Hematopoietic multipotent progenitor cell treated with erythropoietin and hydrocortisone succinate and interleukin-3 and kit ligand, for 15 days (in vitro differentiated cells): ENCODE data around the gene NBPF3.
"Not testable (repeated sequence)": the region's sequence is repeated elsewhere in the genome, so short reads cannot be mapped to it uniquely, and the experiment has no call there.

Experiments
- DNase-seq: peaks from one replicate; pipeline ENCODE4 v3.0.0-alpha.2; 2015; ENCODE audit warnings: low spot score

Gene NBPF3, protein sequence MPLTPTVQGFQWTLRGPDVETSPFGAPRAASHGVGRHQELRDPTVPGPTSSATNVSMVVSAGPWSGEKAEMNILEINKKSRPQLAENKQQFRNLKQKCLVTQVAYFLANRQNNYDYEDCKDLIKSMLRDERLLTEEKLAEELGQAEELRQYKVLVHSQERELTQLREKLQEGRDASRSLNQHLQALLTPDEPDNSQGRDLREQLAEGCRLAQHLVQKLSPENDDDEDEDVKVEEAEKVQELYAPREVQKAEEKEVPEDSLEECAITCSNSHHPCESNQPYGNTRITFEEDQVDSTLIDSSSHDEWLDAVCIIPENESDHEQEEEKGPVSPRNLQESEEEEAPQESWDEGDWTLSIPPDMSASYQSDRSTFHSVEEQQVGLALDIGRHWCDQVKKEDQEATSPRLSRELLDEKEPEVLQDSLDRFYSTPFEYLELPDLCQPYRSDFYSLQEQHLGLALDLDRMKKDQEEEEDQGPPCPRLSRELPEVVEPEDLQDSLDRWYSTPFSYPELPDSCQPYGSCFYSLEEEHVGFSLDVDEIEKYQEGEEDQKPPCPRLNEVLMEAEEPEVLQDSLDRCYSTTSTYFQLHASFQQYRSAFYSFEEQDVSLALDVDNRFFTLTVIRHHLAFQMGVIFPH

DNA sequence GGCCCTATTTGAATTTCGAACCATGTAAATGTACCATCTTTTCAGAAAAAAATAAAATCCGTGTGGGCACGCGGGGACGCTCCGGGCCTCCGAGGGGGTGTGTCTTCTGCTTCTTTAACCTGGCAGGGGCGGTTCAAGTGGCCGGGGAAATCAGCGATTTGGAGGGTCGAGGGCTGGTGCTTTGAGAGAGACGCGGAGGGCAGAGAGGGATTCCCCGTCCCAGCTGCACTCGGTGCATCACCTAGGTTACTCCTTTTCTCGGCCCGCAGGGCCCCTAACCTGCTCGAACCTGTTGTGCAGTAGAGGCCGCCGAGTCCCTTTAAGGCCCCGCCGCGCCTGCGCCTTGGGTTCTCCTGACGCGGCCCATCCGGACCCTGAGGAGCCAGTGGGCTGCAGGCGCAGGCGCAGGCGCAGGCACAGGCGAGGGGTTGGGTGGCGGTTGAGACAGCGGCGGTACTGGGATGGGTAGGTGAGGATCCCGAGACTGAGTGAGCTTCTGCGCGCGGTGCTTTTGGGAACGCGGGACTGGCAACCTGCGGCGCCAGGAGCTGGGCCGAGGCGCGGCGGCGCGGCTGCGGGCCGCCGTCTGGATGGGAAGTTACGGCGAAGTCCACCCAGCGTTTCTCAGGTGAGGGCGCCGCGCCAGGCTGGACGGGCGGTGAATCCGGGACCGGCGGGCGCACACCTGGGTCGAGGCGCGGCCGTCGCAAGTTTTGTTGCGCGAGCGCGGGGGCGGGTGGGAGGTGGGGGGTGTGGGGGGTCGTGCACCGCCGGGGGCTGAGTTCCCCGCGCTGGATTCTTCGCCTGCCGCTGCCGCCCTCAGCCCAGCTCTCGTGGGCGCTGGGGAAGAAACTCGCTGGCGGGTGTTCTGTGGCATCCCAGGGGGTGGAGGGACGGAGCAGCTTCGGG lies at the start of gene NBPF3:
TSS of gene NBPF3 (plus strand) at position 417 of the 909 bp plus-strand sequence. CDS start 4,950 bp downstream, outside the sequence.
- peak; percentile 66 for DNase-seq

DNA sequence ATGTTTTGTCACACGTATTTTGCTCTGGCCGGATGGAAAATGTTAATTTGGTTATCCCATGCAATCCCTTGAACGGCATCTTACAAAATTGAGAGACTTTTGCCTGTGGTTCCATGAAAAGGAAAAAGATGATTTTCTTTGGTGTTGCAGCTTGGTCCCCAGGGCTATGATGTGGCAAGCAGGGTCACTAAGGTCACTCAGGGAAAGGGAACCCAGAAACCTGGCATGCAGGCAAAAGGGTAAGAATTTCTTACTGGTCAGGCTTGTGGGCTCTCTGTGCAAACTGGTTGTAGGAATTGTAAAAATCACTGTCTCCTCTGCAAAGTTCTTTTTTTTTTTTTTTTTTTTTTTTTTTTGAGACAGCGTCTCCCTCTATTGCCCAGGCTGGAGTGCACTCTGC lies 48.4 kb upstream of the NBPF3 start:
- DNase-seq: no peak

DNA sequence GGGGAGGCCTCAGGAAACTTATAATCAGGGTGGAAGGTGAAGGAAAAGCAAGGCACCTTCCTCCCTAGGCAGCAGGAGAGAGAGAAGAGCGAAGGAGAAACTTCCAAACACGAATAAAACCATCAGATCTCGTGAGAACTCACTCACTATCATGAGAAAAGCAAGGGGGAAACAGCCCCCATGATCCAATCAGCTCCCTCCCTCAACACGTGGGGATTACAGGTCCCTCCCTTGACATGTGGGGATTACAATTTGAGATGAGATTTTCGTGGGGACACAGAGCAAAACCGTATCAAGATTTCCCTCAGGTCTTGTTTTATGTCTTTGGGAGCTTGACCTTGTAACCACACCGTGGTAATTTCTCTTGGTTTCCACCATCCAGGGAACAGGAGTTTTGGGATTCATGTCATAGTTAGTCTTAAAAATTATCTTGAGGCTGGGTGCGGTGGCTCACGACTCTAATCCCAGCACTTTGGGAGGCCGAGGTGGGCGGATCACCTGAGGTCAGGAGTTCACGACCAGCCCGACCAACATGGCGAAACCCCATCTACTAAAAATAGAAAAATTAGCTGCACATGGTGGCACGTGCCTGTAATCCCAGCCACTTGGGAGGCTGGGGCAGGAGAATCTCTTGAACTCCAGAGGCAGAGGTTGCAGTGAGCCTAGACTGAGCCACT lies 47.2 kb upstream of the NBPF3 start:
- DNase-seq: no peak

DNA sequence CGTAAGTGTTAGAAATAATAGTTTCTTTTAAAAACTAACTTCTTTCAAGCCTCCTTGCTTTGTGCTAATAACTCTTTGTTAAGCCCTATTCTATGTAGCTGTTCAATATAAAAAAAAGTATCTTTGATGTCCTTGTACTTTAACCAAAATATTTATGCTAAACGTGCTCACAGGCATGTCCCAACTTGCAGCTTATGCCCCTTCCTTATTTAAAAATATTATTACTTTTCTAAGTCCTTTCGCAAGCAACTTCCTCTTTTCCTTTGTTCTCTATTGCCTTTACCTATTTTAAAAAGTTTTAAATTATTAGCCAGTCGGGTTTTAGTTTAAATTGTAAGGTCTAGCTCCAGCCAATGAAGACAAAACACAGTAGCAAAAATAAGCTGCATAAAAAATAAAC lies 43.4 kb upstream of the NBPF3 start:
- DNase-seq: no peak

DNA sequence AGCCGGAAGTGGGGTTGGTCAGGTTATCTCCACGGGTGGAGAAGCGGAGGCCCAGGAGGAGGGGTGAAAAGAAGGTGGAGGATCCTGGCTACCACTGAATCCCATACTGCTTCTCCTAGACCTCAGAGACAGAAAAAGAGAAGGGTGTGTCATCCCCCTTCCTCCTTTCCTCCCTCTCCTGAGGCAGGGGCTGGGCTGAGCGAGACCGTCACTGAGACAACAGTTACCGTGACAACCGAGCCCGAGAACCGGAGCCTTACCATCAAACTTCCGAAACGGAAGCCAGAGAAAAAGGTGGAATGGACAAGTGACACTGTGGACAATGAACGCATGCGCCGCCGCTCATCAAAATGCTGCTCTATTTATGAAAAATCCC lies 42.1 kb upstream of the NBPF3 start:
- no peak for DNase-seq

DNA sequence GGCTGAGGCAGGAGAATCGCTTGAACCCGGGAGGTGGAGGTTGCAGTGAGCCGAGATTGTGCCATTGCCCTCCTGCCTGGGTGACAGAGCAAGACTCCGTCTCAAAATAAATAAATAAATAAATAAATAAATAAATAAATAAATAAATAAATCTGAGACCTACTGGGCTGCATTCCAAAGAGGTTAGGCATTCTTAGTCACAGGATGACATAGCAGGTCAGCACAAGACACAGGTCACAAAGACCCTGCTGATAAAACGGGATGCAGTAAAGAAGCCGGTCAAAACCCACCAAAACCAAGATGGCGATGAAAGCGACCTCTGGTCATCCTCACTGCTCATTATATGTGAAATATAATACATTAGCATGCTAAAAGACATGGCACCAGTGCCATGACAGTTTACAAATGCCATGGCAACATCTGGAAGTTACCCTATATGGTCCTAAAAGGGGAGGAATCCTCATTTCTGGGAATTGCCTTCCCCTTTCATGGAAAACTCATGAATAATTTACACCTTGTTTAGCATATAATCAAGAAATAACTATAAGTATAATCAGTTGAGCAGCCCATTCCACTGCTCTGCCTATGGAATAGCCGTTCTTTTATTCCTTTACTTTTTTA lies 38.1 kb upstream of the NBPF3 start:
- DNase-seq: not testable (repeated sequence)

DNA sequence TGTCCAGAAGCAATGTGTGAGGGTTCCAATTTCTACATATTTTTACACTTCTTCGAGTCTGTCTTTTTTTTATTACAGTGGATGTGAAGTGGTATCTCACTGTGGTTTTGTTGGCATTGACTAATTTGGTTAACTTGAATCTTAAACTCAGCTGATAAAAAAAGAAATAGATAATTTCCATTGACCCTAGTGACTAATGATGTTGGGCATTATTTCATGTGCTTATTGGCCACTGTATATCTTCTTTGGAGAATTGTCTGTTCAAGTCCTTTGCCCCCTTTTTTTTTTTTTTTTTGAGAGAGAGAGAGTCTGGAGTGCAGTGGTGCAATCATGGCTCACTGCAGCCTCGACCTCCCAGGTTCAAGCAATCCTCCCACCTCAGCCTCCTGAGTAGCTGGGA lies 33.3 kb upstream of the NBPF3 start:
- no peak for DNase-seq

DNA sequence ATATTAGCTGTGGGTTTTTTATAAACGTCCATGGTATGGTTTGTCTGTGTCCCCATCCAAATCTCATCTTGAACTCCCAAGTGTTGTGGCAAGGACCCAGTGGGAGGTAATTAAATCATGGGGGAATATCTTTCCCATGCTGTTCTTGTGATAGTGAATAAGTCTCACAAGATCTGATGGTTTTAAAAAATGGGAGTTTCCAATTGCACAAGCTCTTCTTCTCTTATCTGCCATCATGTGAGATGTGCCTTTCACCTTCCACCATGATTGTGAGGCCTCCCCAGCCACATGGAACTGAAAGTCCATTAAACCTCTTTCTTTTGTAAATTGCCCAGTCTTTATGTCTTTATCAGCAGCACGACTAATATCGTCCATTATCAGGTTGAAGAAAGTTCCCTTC lies 30.0 kb upstream of the NBPF3 start:
- not testable (repeated sequence) for DNase-seq

DNA sequence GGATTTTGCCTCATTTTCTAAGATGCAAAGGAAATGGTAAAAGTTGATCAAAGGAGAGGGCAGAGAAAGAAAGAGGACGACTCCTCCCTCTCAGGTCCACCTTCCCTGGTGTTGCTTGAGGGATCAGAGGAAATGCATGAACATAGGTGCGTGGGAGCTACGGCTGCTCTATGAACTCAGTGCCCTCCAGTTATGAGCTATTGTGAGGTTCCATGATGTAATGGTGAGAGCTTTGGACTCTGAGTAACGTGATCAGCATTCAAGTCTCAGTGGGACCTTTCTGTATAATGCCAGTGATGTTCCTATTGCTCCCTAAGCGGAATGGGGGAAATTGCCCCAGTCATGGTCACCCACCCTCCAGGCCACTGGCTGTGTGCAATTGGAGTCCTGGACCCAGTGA lies 25.9 kb upstream of the NBPF3 start:
- no peak for DNase-seq

DNA sequence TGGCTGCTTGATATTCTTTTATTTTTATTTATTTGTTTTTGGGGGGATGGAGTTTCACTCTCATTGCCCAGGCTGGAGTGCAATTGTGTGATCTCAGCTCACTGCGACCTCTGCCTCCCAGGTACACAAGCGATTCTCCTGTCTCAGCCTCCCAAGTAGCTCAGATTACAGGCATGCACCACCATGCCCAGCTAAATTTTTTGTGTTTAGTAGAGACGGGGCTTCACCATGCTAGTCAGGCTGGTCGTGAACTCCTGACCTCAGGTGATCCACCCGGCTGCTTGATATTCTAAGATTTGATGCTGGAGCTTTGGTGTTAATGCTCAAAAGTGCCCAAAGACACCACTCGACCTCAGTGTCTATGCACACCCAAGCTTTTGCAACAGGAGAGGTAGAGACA lies 19.6 kb upstream of the NBPF3 start:
- not testable (repeated sequence) for DNase-seq

DNA sequence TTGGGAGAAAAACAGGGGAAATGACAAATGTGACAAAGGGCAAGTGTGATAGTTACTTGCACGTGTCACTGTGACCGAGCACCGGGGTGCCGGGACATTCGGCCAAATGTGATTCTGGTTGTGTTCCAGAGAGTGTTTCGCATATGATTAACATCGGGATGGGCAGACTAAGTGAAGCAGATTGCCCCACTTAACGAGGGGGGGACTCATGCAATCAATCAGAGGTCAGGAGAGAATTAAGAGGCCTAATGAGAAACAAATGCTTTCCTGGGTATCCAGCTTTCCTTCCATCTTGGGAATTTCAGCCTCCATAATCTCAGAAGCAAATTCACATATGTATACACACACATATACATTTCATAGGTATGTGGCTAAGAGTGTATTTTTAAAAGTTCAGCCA lies 18.6 kb upstream of the NBPF3 start:
- DNase-seq: not testable (repeated sequence)

DNA sequence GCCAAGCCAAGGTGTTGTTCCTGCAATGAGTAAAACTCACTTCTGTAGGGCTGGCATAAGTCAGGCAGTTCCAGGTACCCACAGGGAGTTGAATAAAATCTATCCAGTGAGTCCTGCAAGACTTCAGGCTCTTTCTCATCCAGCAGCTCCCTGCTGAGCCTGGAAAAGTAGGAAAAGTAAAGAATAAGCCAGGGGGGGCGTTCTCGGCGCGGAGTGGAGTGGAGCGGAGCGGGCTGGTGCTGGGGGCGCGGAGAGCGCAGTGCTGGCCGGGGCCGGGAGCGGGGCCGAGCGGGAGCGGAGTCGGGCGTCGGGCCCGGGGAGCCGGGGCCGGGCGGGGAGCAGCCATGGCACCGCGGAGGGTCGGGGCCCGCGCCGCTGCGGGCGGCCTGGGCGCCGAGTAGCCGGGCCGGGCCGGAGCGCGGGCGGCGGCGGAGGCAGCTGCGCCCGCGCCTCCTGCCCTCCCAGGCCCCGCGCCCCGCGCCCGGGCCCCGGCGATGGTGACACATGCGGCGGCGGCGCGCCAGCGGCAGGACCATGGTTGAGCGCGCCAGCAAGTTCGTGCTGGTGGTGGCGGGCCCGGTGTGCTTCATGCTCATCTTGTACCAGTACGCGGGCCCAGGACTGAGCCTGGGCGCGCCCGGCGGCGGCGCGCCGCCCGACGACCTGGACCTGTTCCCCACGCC lies 12.0 kb upstream of the NBPF3 start:
- not testable (repeated sequence) for DNase-seq

DNA sequence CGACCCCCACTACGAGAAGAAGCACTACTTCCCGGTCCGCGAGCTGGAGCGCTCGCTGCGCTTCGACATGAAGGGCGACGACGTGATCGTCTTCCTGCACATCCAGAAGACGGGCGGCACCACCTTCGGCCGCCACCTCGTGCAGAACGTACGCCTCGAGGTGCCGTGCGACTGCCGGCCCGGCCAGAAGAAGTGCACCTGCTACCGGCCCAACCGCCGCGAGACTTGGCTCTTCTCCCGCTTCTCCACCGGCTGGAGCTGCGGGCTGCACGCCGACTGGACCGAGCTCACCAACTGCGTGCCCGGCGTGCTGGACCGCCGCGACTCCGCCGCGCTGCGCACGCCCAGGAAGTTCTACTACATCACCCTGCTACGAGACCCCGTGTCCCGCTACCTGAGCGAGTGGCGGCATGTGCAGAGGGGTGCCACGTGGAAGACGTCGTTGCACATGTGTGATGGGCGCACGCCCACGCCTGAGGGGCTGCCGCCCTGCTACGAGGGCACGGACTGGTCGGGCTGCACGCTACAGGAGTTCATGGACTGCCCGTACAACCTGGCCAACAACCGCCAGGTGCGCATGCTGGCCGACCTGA lies 11.4 kb upstream of the NBPF3 start:
- not testable (repeated sequence) for DNase-seq

DNA sequence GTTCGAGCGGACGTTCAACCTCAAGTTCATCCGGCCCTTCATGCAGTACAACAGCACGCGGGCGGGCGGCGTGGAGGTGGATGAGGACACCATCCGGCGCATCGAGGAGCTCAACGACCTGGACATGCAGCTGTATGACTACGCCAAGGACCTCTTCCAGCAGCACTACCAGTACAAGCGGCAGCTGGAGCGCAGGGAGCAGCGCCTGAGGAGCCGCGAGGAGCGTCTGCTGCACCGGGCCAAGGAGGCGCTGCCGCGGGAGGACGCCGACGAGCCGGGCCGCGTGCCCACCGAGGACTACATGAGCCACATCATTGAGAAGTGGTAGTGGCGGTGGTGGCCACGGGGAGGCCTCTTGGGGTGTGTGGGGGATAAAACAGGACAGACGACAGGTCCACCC lies 10.7 kb upstream of the NBPF3 start:
- DNase-seq: not testable (repeated sequence)

DNA sequence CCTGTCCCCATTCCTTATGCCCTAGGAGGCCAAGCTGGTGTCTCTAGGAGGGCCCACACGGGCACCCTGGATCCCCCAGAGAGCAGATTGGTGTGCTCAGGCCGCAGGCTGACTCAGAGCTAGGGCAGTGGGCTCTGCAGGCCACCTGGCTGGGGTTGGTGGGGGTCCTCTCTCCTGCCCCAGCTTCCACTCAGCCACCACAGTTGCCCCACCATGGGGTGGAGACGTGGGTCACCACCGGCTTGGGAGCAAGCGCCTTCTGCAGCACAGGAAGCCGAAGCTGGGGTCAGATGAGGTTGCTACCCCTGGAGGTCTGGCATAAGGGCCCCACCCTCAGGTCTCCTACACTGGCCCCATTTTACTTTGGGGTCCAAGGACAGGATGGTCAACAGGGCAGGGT lies 9.1 kb upstream of the NBPF3 start:
- not testable (repeated sequence) for DNase-seq

DNA sequence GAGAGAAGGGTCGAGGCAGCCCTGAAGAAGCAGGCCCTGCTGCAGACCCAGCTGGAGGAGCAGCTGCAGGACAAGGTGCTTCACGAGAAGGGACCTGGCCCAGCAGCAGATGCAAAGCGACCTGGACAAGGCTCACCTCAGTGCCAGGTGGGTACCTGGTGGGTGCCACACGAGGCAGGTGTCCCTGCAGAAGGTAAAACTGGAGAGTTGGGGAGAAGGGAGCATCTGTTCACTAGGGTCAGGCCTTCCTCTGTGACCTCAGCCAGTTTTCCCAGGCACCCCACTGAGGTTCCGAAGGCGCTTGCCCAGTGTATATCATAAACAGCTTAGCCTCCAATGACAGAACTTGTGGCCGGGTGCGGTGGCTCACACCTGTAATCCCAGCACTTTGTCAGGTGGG lies 5.5 kb upstream of the NBPF3 start:
- no peak for DNase-seq

DNA sequence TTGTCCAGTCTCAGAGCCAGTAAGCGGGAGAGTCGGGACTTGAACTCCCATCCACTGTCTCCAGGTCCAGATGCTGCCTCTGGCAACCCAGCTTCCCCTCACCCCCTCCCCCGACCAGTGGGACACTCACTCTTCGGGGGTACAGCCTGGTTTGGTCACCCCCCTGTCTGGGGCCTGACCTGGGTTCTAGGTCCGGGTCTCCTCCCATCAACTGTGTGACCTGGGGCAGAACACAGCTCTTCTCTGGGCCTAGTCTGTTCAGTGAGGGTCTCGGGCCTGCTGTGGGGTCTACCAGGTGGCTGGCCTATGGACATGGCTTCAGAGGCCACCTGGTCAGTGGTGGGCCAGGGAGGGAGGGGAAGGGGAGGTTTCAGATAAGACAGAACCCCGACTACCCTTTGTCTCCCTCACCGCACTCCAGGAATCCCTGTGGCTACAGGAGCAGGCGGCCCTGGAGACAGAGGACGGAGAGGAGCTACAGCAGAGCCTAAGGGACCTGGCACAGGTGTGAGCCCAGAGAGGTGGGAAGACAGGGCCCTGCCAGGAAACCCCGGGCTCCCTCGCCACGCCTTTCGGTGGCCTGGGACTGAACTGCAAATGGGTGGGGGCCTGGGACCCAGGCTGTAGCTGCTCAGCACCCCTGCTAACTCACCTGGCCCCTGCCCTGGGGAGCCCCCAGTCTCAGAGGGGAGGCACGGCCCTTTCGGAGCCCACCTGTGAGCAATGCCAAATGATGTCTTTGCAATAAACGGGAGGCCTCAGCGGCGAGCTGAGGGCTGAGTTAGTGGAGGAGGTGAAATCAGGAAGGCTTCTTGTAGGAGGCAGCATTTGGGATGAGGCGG lies 4.1 kb upstream of the NBPF3 start:
- no peak for DNase-seq

DNA sequence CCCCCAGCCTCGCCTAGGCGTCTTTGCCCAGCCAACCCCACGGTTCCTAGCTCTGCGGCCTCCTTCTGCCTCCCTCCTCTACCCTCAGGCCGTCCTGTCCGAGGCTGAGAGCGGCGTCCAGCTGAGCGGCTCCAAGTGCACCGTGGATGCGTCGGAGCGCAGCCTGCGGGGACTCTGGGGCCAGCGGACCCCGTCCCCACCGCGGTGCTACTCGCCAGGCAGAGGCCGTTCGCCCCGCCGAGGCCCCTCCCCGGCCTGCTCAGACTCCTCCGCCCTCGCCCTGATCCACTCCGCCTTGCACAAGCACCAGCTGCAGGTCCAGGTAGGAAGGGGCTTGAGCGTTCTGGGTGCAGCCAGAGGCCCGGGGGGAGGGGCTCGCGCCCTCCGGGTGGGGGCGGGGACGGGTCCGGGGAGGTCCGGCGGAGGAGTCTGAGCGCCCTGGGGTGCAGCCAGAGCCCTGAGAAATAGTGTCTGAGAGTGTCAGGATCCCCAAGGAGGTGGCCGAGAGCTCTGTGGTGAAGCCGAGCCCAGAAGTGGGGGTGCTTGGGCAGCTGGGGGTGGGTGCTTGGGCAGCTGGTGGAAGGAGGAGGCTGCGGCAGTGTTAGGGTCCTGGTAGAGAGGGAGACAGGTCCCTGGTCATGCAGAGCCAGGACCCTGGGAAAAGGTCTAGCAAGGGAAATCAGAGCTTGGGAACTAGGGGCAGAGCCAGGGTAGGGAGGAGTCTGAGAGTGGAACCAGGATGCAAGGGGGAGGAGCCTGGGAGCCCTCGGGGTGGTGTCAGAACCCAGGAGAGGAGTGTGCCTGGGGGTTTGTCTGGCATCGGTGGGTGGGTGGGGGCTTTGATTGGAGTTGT lies 3.2 kb upstream of the NBPF3 start:
- no peak for DNase-seq

DNA sequence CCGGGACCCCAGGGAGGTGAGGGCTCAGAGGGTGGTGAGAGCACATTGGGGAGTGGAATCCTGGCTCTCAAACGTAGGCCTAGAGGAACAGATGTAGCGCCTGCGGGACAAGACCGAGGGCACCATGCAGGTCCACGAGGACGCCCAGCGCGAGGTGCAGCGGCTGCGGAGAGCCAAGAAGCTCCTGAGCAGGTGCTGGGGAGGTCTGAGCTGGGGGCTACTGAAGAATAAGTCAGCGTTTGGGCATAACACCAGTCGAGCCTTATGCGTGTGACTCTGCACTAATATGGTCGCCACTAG lies 2.6 kb upstream of the NBPF3 start:
- DNase-seq: no peak
